CD4-positive, alpha-beta T cell treated with Interleukin-17A for 4 hours (primary cell): ENCODE measurements around the gene ZNF254.
"Not testable (repeated sequence)": the region's sequence is repeated elsewhere in the genome, so short reads cannot be mapped to it uniquely, and the experiment has no call there.

ENCODE experiments used
- DNase-seq: peaks from one replicate; pipeline ENCODE4 v3.0.0-alpha.2; 2020; ENCODE audit warnings: mixed read lengths

Gene ZNF254

DNA sequence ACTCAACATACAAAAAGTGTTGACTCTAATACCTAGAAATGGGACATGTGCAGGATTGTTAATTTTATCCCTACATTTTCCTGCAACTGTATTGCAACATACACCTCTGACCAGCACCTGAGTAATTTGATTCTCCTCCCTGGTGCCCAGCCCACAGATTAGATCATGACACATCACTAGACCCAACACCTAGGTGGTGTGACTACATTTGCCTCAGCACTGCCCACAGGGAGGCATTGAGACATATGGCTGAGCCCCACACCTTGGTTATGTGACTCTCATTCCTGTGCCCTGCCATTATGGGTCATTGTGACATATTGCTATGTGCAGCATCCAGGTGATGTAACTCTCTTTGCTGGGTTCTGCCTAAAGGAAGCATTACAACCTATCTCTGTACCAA lies 13.2 kb upstream of the ZNF254 start:
- DNase-seq: no peak

DNA sequence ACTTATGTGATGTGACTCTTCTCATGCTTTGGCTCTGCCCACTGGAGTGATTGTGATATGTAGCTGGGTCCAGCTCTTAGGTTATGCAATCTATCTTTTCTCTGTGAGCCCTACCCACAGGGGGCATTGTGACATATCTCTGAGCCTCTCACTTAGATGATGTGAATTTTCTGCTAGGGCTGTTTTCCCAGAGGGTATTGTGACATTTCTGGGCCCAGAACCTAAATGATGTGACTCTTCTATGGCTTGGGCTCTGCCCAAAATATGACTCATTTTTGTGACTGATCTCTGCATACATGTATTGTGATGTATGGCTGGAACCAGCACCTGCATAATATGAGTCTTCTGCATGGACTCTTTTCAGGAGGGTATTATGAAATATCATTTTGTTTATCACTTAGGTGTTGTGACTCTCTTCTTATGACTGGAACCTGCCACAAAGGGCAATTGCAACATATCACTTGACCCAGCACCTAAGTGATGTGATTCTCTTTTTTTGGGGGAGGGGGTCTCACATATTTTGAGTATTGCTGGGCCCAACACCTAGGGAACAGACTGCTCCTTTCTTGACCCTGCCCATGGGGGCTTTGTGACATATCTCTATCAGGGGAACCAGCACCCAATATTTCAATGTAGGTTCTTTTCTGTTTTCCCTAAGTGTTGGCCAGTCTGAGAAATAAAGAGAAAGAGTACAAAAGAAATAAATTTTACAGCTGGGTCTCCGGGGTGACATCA lies 12.1 kb upstream of the ZNF254 start:
- no peak for DNase-seq

DNA sequence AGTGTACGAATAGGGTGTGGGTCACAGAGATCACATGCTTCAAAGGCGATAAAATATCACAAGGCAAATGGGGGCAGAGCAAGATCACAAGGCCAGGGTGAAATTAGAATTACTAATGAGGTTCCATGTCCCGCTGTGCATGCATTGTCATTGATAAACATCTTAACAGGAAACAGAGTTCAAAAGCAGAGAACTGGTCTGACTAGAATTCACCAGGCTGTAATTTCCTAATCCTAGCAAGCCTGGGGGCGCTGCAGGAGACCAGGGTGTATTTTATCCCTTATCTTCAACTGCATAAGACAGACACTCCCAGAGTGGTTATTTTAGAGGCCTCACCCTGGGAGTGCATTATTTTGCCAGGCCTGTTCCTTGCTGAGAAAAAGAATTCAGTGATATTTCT lies 11.5 kb upstream of the ZNF254 start:
- DNase-seq: not testable (repeated sequence)

DNA sequence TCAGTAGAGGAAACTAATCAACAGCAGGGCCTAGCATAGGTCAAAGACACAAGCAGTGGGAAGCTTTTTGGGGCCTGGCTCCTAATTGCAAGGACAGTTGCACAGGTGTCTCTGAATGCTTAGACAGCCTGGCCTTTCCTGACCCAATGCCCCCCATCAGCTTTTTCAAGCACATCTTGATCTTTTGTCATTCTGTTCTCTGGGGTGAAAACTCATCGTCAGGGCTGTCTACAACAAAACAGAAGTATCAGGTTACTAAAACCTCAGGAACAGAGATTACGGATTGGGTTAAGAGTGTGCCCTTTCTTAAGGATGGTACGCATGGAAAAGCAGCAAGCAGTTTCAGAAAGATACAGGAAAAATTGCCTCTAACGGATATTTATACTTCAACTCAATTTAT lies 8.3 kb upstream of the ZNF254 start:
- DNase-seq: no peak

DNA sequence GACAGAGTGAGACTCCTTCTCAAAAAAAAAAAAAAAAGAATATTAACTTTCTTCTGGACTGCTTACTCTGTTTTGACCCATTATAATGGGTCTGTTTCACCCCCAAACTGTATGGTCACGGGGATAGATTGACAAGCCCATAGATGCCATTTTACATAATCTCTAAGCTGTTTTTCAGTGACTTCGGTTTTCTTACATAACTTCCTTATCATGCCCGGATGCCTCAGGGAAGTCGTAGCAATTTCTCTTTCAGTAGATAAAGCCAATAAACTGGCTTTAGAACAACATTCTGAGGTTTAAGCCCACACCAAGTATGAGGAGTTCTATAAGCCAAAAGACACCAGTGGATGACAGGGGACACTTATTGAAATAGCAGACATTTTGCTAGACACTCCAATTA lies 5.9 kb upstream of the ZNF254 start:
- no peak for DNase-seq

DNA sequence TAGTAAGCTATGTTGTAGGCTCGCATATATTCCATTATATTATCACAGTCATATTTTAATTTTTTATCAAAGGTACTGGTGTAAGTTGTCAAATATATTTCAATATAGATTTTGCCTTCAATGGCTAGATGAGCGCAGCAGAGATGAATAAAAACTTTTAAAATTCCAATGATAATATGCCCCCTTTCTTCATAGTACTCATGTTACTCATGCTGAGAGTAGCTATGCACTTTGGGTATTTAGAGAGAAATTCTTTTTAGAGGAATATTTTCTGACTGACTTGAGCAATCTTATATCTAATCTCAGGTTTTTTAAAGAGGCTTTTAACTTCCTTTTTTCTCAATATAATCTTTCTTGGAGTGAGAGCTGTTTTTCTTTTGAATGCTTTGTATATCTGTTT lies 11.4 kb downstream of the ZNF254 start:
- DNase-seq: no peak

DNA sequence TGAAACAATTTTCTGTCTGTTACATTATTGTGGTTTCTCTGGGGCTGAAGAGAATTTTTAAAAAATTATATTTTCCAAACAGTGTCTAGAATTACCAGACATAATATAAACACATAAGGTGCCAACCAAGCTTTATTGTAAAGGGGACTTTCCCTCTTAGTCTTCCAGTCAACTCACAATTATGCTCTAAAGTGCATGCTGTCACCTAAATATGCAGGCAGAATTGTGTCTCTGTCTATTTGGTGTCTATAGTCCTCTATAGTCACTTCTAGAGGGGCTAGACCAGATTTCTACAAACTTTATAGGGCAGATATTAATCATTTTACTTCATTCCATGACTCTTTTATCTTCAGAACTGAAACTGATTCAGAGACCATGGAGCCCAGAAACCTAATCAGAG lies 12.8 kb downstream of the ZNF254 start:
- DNase-seq: no peak

DNA sequence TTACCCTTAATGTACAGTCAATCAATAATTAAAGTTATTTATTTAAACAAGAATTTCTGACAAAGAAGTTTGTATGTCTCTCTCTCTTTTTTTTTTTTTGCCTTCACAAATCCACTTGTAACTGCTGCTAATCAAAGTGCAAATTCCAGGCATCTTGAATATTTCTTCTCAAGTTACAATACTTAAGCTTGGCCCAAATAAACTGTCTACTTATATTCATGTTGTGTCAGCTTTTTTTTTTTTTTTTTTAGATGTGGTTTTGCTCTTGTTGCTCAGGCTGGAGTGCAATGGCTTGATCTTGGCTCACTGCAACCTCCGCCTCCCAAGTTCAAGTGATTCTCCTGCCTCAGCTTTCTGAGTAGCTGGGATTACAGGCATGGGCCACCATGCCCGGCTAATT lies 13.6 kb downstream of the ZNF254 start:
- DNase-seq: not testable (repeated sequence)

DNA sequence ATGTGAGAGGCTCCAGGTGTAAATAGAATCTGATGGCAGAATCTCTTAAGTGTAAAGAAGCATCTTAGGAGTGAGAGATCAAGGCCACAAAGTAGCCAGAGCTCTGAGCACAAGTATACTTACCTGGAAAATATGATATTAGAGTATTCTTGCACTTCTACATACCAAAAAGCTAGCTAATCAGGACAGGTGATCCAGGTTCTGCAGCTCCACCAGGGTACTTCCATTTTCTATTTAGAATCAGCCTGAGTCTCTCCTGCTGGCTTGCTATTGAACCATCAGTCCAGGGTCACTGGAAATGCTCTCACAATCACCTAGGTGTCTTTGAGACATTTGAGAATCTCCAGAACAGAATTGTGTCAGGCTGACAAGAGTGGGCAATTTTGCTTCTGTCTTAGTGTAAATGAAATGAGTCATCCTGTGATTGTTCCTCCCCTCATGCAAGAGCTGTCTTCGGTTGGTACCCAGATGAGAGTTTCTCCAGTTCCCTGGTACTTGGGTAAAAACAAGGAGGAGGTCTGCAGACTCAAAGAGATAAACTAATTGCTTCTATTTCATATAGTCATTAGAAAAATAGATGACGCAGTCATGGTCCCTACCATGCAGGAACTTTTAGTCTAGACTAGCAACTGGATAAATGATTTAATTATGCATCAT lies 14.6 kb downstream of the ZNF254 start:
- DNase-seq: no peak

DNA sequence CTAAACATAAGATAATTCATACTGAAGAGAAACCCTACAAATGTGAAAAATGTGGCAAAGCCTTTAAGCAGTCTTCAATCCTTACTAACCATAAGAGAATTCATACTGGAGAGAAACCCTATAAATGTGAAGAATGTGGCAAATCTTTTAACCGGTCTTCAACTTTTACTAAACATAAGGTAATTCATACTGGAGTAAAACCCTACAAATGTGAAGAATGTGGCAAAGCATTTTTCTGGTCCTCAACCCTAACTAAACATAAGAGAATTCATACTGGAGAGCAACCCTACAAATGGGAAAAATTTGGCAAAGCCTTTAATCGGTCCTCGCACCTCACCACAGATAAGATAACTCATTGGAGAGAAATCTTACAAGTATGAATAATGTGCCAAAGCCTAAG lies 40.6 kb downstream of the ZNF254 start:
- no peak for DNase-seq

DNA sequence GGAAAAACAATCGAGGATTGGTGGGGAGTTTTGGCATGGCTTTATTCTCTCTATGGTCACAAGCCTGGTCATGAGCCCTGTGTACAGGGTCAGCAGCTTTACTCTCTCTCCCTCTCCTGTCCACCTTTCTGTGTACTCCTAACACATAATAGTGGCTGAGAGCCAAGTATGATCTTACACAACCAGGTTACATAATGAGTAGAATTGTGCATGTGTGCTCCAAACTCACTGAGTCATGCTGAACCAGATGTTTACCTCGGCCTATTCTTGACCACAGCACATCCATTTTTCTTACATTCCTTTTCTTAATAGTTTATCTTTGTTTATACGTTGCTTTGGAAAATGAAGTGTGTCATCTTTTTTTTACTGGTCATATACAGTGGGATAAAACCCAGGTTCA lies 53.1 kb downstream of the ZNF254 start:
- DNase-seq: no peak

DNA sequence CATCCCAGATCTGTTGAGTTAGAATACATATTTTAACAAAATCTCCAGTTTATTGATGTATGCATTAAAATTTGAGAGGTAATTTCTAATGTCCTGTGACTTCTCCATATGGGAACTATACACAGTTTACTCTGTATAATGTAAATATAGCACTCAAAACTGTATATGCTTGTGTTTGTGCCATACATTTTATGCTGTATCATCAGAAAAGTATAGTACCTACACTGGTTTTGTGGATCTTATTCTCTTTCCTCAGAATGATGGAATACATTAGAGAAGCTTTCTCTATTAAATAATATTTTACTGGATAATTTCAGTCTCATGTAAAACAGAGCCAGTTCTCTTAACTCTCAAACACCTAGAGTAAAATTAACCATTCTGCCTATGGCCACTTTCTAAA lies 53.6 kb downstream of the ZNF254 start:
- no peak for DNase-seq

DNA sequence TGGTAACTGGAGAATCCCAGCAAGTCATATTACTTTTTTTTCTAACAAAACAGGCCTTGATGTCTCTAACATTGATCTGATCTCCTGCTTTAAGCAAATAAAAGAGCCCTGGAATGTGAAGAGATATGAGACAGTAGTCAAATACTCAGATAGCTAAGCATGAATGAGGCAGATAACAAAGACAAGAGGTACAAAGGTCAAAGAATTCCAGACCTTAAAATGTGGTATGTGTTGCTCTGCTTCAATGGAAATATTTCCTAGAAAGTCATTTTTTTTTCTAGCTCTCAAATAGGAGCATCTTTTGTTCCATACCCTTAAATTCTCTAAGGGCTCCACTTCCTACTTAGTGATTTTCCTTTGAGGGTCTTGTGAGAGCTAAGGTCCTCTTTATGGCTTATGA lies 54.6 kb downstream of the ZNF254 start:
- no peak for DNase-seq

DNA sequence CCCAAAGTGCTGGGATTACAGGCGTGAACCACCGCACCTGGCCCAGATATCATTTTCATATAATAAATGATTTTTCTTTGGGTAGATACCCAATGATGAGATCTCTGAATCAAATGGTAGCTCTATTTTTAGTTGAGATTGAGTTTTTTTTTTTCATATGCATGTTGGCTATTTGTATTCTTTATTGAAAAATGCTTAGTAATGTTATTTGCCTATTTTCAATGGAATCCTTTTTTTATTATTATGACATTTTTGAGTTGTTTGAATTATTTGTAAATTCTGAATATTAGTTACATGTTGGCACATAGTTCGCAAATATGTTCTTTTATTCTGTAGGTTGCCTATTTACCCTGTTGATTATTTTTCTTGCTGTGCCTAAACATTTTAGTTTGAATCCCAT lies 55.8 kb downstream of the ZNF254 start:
- no peak for DNase-seq

DNA sequence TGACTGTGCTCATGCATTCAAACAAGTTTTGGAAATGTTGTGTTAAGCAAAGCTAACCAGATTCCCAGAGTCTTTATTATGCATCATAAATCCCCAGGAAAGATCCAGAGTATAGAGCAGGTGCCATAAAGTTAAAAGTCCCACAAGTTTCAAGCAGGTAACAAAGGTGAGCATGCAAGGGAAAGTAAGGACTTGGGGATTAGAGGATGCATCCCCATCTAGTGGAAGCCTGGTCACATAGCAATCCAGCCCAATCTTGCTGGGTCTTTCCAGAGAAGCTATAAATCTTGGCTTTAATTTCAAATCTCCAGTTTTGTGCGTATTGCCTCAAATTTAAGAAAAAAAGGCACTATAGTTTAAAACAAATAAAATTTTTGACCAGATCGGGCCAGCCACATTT lies 72.7 kb downstream of the ZNF254 start:
- no peak for DNase-seq

DNA sequence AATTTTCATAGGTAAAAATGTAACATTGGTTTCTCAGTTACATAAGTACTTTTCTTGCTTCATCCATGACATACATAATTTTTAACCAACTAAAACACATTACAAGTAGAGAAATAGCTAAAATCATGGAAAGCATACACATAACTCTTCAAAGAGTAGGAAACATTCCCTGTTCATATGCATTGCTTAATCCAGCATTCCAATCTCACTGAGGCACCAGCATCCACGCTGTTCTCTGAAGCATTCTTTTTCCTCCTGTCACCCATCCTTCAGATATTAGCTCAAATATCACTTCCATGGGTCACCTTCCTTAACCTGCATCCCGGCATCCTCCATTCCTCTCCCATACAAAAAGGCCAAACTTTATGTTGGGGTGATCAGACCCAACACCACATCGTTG lies 79.1 kb downstream of the ZNF254 start:
- DNase-seq: no peak

DNA sequence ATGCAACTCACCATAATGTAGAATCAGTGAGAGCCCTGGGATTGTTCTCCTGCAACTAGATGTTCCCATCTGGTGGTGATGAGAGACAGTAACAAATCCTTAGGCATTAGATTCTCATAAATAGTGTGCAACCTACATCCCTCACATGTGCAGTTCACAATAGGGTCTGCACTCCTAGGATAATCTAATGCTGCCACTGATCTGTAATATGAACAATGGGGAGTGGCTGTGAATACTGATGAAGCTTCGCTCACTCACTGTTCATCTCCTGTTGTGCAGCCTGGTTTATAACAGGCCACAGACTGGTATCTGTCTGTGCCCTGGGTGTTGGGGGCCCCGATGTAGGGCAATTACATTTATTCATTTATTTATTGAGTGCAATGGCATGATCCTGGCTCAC lies 86.9 kb downstream of the ZNF254 start:
- no peak for DNase-seq

DNA sequence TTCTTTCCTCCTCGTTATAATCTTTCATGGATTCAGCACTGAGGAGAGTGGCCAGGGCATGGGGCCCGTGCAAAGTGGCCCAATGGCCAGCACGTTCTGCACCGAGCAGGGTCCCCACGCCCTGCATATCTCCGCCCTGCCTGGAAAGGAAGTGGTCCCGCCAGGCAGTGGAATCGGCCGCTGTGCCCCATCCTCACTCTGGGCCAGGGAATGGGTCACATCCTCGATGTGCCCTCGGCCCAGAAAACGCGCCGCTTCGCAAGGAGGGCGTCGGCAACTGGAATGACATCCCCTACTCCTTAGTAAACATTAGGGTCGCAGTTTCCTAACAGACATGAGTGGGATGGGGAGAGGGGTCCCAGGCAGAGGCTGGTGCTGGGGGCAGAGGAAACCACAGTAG lies 90.7 kb downstream of the ZNF254 start:
- no peak for DNase-seq

DNA sequence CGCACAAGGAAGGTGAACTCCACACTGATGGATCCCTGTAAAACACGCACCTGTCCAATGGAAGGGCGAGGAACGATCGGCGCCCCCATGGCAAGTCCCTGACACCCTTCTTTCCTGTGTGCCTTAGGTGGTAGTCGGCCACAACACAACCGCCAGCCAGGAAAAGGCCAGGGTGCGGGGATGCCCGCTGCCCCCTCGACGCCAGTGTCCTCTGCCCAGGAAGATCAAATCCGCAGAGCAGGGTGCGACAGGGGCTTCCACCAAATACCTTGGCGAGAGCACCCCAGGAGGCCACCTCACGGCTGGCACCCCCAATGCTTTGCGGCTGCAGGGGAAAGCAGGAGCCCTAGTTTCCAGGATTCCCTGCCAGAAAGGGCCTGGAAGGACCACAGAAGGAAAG lies 91.2 kb downstream of the ZNF254 start:
- no peak for DNase-seq
